Natural killer cell treated with Interleukin-12 subunit alpha and Interleukin-12 subunit beta and Interleukin-15 and Interleukin-18, amount 100 ng/mL, for 72 hours (primary cell): ENCODE measurements around the gene NAA10. TPM values are rescaled to one million over a fixed set of nuclear protein-coding genes. Genes with fewer than 3 reads are reported as not detected.

ENCODE experiments used
- ATAC-seq, 2 donors: fragments of 150-1000 bp; cut with Tn5 transposase in 1 of 2; sonication (Bioruptor Pico), chemical (Tn5 transposase) in 1 of 2; 2 replicates each; pipeline ENCODE4 v1.10.0; 2021
- DNase-seq: peaks from one replicate; pipeline ENCODE4 v3.0.0; 2022; ENCODE audit warnings: low spot score
- H3K27ac Mint-ChIP-seq, 2 donors: 1 replicate in 1 of 2; 2 replicates in 1 of 2; pipeline ENCODE4 v1.8.0; 2022; ENCODE audit warnings: mixed read lengths in 2 of 2, mild to moderate bottlenecking in 1 of 2, moderate library complexity in 1 of 2
- H3K27me3 Mint-ChIP-seq, 2 donors: 1 replicate in 1 of 2; 2 replicates in 1 of 2; pipeline ENCODE4 v1.8.0; 2022; ENCODE audit warnings: mixed read lengths in 2 of 2
- H3K36me3 Mint-ChIP-seq: one replicate; pipeline ENCODE4 v1.8.0; 2022; ENCODE audit warnings: mixed read lengths
- H3K4me1 Mint-ChIP-seq, 2 donors: 1 replicate in 1 of 2; 2 replicates in 1 of 2; pipeline ENCODE4 v1.8.0; 2022; ENCODE audit warnings: low read depth in 2 of 2, mixed read lengths in 2 of 2, mild to moderate bottlenecking in 1 of 2
- H3K4me3 Mint-ChIP-seq: one replicate; pipeline ENCODE4 v1.8.0; 2022; ENCODE audit warnings: mixed read lengths
- H3K9me3 Mint-ChIP-seq: 2 replicates; pipeline ENCODE4 v1.8.0; 2022; ENCODE audit warnings: mixed read lengths
- total RNA-seq, 2 donors: library from RNA; stranded (reverse); gene quantifications; one replicate each; pipeline ENCODE4 v1.2.3, GENCODE V29; 2022

NAA10 gene
- total RNA-seq, 2 donors from 2014 or later: 115 to 175 TPM

GRCh38 chrX:153934148-153934761 is 582 bp downstream of the NAA10 start:
- peak overlapping the region; percentile 27 to 47 for H3K27ac Mint-ChIP-seq
- peak overlapping the region; percentile 82 for H3K4me3 Mint-ChIP-seq
- DNase-seq (no peak), ATAC-seq (peak; percentile 21 to 55)
- H3K36me3 Mint-ChIP-seq: no peaks in the 10 kb centered on the region
- no peaks in the 10 kb centered on the region for H3K9me3 Mint-ChIP-seq
- peaks cover 0 to 2% of the 10 kb centered on the region in 2 donors for H3K27me3 Mint-ChIP-seq
- peaks cover 4 to 20% of the 10 kb centered on the region in 2 donors for H3K4me1 Mint-ChIP-seq

DNA sequence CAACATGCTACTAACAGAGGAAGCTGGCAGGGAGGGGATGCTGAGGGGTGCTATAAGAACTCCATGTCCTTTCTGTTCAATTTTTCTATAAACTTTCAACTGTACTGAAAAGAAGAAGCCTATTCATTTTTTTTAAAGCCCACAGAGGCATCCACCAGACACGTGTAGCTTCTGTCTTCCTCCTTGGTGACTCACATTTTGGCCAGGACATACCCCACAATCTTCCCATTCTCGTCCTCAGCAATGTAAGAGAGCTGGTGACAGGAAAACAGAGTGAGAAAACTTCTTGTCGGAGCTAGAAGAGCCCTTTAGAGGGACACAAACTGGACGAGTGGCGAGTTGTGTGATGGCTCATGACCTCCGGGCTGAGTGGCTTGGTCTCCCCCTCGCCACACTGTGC is 1.1 kb downstream of the NAA10 start:
- Mint-ChIP-seq H3K27ac (peak overlapping the region; percentile 27 to 47), H3K4me1 (peaks cover 8 to 20% of the 10 kb centered on the region in 2 donors), H3K9me3 (no peaks in the 10 kb centered on the region), H3K27me3 (peaks cover 0 to 2% of the 10 kb centered on the region in 2 donors), H3K4me3 (peak overlapping the region; percentile 82), H3K36me3 (no peaks in the 10 kb centered on the region)
- DNase-seq (no peak), ATAC-seq (no peak)

GRCh38 chrX:153932220-153932915 is 2.5 kb downstream of the NAA10 start:
- Mint-ChIP-seq H3K9me3 (no peaks in the 10 kb centered on the region), H3K4me3 (no peak overlapping the region), H3K27me3 (peaks cover 0 to 2% of the 10 kb centered on the region in 2 donors), H3K36me3 (no peaks in the 10 kb centered on the region), H3K27ac (no peak overlapping the region), H3K4me1 (peaks cover 8 to 22% of the 10 kb centered on the region in 2 donors)
- ATAC-seq (no peak), DNase-seq (no peak)

GRCh38 chrX:153931748-153932147 is 3.1 kb downstream of the NAA10 start:
- Mint-ChIP-seq H3K36me3 (no peaks in the 10 kb centered on the region), H3K27me3 (peaks cover 0 to 2% of the 10 kb centered on the region in 2 donors), H3K4me3 (no peak overlapping the region), H3K4me1 (peaks cover 8 to 28% of the 10 kb centered on the region in 2 donors), H3K27ac (peak overlapping the region in 1 of 2 donors; percentile 62), H3K9me3 (no peaks in the 10 kb centered on the region)
- DNase-seq (no peak), ATAC-seq (no peak)

GRCh38 chrX:153931151-153931550 is 3.7 kb downstream of the NAA10 start:
- no peaks in the 10 kb centered on the region for H3K9me3 Mint-ChIP-seq
- no peak for DNase-seq
- ATAC-seq: no peak
- peaks cover 8 to 28% of the 10 kb centered on the region in 2 donors for H3K4me1 Mint-ChIP-seq
- H3K36me3 Mint-ChIP-seq: no peaks in the 10 kb centered on the region
- H3K4me3 Mint-ChIP-seq: no peak overlapping the region
- no peaks in the 10 kb centered on the region for H3K27me3 Mint-ChIP-seq
- H3K27ac Mint-ChIP-seq: peak overlapping the region in 1 of 2 donors; percentile 62

- no peaks in the 10 kb centered on the region for H3K27me3 Mint-ChIP-seq
- ATAC-seq (no peak), DNase-seq (no peak)
- peaks cover 10 to 28% of the 10 kb centered on the region in 2 donors for H3K4me1 Mint-ChIP-seq
- H3K36me3 Mint-ChIP-seq: no peaks in the 10 kb centered on the region
- no peak overlapping the region for H3K27ac Mint-ChIP-seq
- no peak overlapping the region for H3K4me3 Mint-ChIP-seq
- no peaks in the 10 kb centered on the region for H3K9me3 Mint-ChIP-seq
Measured at GRCh38 chrX:153930011-153930910, 4.6 kb downstream of the NAA10 start.

DNA sequence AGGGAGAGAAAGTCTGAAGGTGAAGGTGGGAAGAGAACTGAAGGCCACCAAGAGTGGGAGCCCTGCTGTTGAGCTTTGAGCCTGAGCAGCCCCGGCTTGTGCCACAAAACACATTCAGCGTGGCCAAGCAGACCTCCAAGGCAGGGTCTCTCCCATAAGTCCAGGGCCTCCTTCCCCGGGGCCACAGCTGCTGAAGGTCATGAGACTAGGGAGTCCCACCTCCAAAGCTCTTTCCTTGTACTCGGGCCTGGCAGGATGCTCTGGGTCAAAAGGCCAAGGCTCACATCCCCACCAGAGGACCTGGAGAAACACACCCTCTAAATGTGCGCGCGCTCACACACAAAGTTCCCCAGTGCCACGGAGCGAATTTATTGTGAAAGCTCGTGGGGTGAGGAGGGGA is 5.3 kb downstream of the NAA10 start:
- peaks cover 17 to 35% of the 10 kb centered on the region in 2 donors for H3K4me1 Mint-ChIP-seq
- no peaks in the 10 kb centered on the region for H3K36me3 Mint-ChIP-seq
- no peak for DNase-seq
- peak overlapping the region; percentile 84 for H3K4me3 Mint-ChIP-seq
- no peak overlapping the region for H3K27ac Mint-ChIP-seq
- H3K27me3 Mint-ChIP-seq: no peaks in the 10 kb centered on the region
- ATAC-seq: no peak
- H3K9me3 Mint-ChIP-seq: no peaks in the 10 kb centered on the region

- DNase-seq (no peak), ATAC-seq (no peak)
- Mint-ChIP-seq H3K36me3 (no peaks in the 10 kb centered on the region), H3K4me1 (peaks cover 21 to 38% of the 10 kb centered on the region in 2 donors), H3K27ac (peak overlapping the region; percentile 88 to 95), H3K4me3 (peak overlapping the region; percentile 84), H3K9me3 (no peaks in the 10 kb centered on the region), H3K27me3 (no peaks in the 10 kb centered on the region)
Measured at GRCh38 chrX:153928846-153929245, 6.0 kb downstream of the NAA10 start.

DNA sequence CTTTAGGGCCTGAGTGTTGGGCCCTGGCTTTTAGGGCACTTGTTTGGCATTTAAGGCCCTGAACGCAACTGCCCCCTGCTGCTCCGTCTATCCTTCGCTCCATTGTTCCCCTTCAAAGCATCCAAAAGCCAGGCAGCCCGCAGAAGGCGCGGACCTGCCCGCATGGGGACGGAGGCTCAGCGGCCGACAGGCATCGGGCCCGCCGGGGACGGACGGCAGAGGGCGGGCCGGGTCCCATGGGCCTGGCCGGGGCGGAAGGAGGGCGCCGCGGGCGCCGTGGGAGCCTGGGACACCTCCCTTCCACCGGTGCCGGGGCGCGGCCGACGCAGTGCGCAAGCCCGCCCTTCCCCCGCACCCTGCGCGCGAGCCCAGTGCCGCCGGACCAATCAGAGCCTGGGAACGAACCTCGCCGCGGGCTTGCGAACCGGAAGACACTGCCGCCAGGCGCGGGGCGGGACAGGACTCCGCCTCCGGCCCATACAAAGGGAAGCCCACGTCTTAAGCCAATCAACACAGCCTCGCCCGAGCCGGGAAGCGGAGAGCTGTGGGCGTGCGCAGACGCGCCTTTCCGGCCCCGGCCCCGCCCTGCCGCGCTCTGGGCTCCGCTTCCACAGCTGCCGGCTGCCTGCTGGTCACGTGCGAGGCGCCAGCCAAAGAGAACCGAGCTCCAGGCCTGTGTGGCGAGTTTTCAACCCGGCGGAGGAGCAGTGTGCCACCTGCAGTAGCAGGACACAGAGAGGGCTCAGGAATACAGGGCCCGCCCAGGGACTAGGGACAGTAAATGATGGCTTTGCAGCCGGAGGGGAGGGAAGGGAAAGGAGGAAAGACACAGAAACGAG is 6.7 kb downstream of the NAA10 start:
- H3K36me3 Mint-ChIP-seq: no peaks in the 10 kb centered on the region
- H3K4me1 Mint-ChIP-seq: peaks cover 21 to 40% of the 10 kb centered on the region in 2 donors
- peak; percentile 98 for DNase-seq
- ATAC-seq: peak; percentile 87 to 91
- H3K27ac Mint-ChIP-seq: peak overlapping the region; percentile 93 to 95
- peak overlapping the region; percentile 89 for H3K4me3 Mint-ChIP-seq
- H3K27me3 Mint-ChIP-seq: no peaks in the 10 kb centered on the region
- no peaks in the 10 kb centered on the region for H3K9me3 Mint-ChIP-seq

DNA sequence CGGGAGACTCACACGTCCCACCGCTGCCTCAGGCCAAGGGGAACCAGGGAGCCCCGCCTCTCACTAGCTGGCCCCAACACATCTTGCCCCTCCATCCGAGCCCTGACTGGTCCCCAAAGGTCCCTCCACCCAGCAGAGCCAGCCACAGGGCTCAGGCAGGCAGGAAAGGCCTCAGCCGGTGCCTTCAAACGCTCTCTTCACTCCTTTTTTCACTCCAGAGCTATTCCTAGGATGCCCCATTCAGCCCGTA is 7.2 kb downstream of the NAA10 start:
- Mint-ChIP-seq H3K36me3 (no peaks in the 10 kb centered on the region), H3K27me3 (no peaks in the 10 kb centered on the region), H3K4me3 (peak overlapping the region; percentile 89), H3K27ac (peak overlapping the region; percentile 93 to 95), H3K4me1 (peaks cover 24 to 42% of the 10 kb centered on the region in 2 donors), H3K9me3 (no peaks in the 10 kb centered on the region)
- ATAC-seq (no peak), DNase-seq (no peak)

DNA sequence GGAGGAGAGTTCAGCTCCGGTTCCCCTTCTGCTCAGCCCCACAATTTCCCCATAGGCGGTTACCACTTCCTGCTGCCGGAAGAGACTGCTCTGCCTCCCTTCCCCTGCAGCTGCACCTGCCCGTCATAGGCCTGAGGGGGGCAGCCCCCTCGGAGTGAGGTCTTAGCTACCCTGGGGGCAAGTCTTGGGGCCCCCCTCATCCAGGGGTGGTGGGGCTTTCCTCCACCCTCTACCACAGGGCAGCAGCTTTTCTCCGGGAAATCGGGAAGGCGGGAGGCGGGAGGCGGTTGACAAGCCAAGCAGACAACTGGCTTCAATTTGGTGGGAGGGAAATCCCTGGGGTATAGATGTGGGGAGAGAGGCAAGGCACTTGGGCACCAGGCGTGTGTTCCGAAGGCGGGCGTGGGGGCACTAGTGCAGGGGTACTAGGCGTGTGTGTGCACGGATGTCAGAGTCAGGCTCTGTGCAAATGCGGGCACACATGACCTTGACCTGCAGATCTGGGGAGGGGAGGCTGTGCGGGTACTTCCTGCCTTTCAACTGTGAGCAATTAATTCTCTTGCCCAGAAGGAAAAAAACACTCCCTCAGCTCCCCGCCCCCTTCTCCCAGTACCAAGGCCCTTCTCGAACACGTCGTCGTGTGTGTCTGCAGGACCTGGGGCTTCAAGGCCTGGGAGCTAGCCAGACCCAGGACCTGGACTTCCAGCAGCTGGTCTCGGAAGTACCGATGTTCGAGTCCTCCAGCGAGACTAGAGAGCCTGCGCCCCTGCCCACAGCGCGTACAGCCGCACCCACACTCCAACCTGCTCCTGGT is 7.8 kb downstream of the NAA10 start:
- DNase-seq (peak; percentile 90), ATAC-seq (peak; percentile 65 to 71)
- H3K27ac Mint-ChIP-seq: peak overlapping the region; percentile 93 to 95
- peaks cover 30 to 47% of the 10 kb centered on the region in 2 donors for H3K4me1 Mint-ChIP-seq
- H3K4me3 Mint-ChIP-seq: peak overlapping the region; percentile 89
- no peaks in the 10 kb centered on the region for H3K27me3 Mint-ChIP-seq
- H3K9me3 Mint-ChIP-seq: no peaks in the 10 kb centered on the region
- H3K36me3 Mint-ChIP-seq: no peaks in the 10 kb centered on the region

DNA sequence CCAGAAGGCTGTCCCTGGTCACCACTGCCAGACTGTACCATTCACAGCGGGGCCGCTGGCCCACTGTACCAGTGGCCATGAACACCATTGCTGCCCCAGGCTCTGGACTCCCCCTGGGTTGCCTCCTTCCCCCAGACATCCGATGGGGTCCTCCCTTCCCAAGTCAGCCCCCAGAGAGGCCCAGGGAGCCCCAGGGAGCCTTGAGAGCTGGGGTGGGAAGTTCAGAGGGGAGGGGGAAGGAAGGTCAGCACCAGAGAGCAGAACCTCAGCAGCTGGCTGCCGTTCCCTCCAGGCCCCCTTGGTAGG is 8.3 kb downstream of the NAA10 start:
- no peaks in the 10 kb centered on the region for H3K27me3 Mint-ChIP-seq
- H3K27ac Mint-ChIP-seq: peak overlapping the region; percentile 93 to 95
- no peaks in the 10 kb centered on the region for H3K9me3 Mint-ChIP-seq
- no peaks in the 10 kb centered on the region for H3K36me3 Mint-ChIP-seq
- H3K4me3 Mint-ChIP-seq: peak overlapping the region; percentile 89
- no peak for DNase-seq
- peaks cover 30 to 45% of the 10 kb centered on the region in 2 donors for H3K4me1 Mint-ChIP-seq
- ATAC-seq: peak; percentile 1 to 8
